GM19023 (cell line): ENCODE results near the gene TMX3.

Experiments used
- ATAC-seq: cut with Tn5 transposase; IDR thresholded peaks from one replicate; pipeline ENCODE4 v1.9.1; 2021; ENCODE audit warnings: mild to moderate bottlenecking, moderate library complexity; ENCODE audit not compliant: unreplicated experiment

TMX3 gene

DNA sequence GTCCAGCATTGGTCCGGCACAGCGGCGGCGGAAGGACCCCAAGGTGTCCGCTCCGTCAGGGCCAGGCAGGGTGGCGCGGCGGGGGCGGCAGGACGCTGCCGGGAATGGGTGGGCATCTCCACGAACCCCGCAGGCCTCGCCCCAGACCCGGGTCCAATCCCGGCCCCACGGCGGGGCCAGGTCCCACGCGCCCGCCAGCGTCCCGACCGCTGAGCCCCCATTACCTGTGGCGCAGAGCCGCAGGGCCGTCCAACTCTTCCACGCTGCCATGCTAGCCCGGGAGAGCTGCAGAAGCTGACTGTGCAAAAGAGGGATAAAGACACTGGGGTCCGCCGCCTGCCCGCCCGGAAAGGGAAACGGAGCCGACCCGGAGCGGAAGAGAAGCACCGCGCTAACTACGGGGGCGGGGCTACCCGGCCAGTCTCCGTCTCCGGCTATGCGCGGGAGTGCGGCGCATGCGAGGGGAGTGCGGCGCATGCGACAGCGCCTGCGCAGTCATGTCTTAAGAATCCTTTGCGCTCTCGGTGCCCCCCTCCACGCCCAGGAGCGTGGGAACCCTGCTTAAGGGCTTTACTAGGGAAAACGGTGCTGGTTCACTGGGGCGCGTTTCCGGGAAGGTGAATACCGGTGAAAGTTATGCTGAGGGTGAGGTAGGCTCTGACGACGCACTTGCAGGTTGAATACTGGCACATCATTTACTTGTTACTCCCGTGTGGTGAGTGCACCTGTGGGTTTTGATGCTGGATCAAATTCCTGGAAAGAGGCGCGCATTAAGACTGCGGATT is at the start of gene TMX3:
Gene TMX3 (minus strand): TSS at position 397 of the 785 bp plus-strand sequence. CDS start 127 bp downstream, at position 270.
- peak; percentile 98 for ATAC-seq

DNA sequence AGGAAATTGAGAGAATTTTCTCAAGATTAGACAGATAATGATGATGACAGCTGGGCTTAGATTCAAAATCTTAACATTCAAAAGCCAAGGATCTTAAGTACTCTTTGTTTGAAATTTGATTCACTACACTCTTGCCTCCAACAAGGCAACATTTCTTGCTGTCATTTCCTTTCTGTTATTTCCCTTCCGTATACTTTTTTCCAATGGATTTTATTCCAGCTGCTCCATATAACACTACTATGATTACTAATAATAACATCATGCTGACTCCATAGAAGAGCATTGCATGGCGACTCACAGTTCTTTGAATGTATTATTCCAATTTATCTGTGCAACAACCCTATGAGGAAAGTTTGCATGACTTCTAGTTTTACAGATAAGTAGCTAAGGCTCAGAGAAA is 49.1 kb upstream of the TMX3 start:
- no peak for ATAC-seq

GRCh38 chr18:68763083-68763482 is 48.2 kb upstream of the TMX3 start:
- no peak for ATAC-seq

GRCh38 chr18:68759308-68759707 is 44.4 kb upstream of the TMX3 start:
- ATAC-seq, result no peak

DNA sequence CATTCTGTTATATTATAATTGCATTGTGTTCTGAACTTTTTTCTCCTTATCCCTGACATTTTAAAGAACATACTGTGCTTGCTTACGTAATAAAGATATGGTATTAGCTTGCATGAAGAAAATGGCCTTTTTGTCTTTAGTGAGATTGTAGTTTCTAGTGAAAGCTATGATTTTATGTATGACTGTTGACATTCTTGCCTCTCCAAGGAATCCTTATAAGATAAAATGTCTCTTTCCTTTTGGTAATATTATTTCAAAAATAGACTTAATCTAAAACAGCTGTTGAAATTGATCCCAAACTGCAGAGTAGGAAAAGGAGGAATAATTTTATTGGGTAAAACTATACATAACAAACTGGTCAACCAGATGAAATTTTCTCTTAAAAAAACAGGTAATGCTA is 42.2 kb upstream of the TMX3 start:
- no peak for ATAC-seq

GRCh38 chr18:68742206-68742605 is 27.3 kb upstream of the TMX3 start:
- no peak for ATAC-seq

GRCh38 chr18:68740966-68741365 is 26.1 kb upstream of the TMX3 start:
- ATAC-seq, result no peak

- ATAC-seq, result no peak
Measured at GRCh38 chr18:68739462-68739861, 24.6 kb upstream of the TMX3 start.

DNA sequence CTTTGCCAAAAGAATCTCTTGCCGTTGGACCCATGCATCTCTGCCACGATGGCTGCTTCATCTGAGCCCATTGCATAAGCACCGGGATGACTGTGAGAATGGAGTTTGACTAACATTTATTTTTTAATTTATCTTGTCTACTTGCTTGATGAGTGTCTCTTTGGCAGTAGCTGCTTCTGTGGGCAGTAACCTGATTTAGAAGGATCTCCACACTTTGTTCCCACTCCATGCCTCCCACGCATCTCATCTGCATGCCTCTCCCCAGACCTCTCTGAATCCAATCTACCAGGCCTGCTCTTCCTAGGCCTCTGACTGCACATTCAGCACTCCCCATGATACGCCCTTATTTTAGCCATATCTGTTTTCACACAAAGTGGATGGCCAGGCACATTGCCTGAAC is 23.7 kb upstream of the TMX3 start:
- ATAC-seq, result no peak

GRCh38 chr18:68735483-68736343 is 20.8 kb upstream of the TMX3 start:
- ATAC-seq, result peak; percentile 88

DNA sequence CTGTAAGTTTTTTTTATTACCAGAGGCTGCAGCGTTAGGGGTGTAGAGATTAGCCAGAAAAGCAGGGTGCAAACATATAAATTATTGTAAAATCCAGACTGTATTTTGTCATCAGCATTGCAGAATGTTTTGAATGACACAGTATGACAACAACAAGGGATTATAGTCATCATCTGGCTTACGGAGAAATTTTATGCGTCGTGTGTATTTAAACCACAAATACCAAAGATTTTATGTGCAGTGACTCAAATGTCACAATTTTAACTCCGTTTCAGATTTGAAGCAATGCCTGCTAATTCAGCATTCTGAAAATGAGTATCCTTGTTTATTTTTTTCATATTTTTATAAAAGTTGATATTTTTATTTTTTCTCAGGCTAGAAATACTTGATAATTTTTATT is 19.4 kb upstream of the TMX3 start:
- no peak for ATAC-seq

- no peak for ATAC-seq
Measured at GRCh38 chr18:68733707-68734106, 18.8 kb upstream of the TMX3 start.

DNA sequence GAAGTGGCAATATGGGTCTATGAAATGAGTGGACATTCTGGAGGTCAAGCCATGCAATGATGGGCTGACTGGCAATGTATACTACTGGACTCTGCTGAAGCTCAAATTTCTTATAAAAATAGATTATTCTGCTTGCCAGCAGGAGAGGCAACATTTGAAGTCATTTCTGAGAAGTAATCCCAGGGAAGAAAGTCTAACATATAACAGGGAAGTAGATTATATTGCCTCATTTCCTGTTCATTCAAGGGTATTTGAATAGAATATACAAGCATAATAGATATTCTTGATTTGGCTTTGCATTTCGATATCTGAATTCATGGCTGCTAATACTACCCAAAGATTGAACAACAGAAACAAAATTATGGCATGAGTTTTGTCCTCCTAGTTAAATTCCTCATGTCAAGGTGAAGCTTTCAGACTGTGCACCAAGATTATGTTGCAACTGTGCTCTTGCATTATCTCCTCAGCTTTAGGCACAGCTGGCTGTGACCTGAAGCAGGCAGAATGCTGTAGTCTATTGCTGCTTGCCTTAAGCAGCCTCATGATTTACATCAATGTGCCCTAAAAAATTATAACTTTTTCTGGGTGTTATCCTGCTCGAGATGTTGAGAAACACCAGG is 13.3 kb upstream of the TMX3 start:
- ATAC-seq, result no peak

GRCh38 chr18:68727506-68727905 is 12.6 kb upstream of the TMX3 start:
- no peak for ATAC-seq

DNA sequence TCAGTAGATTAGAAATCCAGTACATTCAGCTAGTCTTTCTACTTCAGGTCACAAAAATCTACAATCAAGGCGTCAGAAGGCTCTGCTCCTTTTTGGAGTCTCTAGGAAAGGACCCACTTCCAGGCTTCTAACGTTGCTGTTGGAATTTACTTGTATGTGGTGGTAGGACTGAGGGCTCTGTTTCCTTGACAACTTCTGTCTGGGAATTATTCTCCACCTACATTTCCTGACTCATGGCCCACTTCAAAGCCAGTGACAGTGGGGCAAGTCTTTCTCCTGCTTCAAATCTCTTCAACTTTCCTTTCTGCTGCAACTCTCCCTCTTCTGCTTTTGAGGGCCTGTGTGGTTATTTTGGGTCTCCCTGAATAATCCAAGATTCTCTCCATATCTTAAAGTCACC is 10.4 kb upstream of the TMX3 start:
- ATAC-seq, result no peak

GRCh38 chr18:68724021-68724420 is 9.1 kb upstream of the TMX3 start:
- ATAC-seq, result no peak

DNA sequence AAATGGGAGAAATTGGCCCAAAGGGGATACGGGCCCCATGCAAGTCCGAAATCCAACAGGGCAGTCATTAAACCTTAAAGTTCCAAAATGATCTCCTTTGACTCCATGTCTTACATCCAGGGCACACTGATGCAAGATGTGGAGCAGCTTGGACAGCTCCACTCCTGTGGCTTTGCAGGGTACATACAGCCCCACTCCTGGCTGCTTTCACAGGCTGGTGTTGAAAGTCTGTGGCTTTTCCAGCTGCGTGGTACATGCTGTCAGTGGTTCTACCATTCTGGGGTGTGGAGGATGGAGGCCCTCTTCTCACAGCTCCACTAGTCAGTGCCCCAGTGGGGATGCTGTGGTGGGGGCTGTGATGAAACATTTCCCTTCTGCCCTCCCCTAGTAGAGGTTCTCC is 8.6 kb upstream of the TMX3 start:
- no peak for ATAC-seq

- ATAC-seq, result no peak
Measured at GRCh38 chr18:68722821-68723220, 7.9 kb upstream of the TMX3 start.

DNA sequence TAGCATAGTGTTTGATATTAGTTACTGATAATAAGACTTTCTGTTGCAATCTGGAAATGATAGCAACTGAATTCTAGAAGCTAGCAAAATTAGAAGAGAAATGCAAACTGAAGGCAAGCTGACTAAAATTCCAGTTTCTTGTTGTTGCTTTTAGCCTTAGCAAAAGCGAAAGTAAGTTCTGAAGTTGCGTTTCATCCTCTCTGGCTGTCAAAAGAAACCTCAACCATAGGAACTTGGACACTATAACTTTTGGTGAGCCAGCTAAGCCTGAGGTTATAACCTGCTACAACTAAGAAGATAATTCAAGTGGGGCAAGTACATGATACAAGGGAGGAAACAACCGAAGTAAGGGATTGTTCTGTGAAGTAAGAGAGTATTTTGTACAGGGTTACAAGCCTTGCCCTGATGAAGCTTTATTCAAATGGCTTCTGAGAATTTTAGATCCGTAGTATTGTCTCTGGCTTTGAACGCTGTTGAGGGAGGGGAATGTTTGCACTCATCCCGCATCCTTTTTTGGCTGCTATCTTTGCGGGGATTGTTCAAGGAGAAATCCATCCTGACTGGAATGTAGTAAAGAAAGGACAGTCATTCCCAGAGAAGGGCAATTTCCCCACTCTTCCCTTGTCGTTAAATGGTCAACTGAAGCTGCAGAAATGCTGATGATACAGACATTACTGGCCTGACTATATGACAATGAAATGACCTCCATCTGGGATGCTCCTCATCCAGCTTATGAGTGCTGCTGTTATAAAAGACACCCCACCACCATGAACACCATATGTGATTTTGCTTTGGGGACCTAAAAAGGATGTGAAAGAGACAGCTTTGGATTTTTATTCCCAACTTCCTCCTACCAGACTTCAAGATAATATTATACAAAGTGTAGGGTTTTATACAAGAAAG is 7.0 kb upstream of the TMX3 start:
- peak; percentile 92 for ATAC-seq

DNA sequence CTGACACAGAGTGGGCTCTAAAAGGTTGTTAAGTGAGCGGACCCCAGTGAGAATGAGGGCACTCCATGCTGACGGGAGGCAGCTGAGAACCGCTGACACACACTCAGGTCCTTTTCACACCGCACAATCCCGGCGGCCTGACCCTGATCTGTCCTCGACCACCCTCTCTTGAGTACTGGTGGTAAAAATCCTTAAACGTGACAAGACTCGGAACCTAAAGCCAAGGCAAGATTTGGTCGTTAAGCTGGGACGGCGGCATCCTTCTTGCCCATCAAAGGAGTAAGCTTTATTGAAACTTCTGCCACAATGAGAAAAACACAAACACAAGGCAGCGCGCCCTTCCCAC is 569 bp downstream of the TMX3 start:
- ATAC-seq, result peak; percentile 16

- ATAC-seq, result no peak
Measured at GRCh38 chr18:68713796-68714195, 1.1 kb downstream of the TMX3 start.
